GM19467 (cell line): Measurements from ENCODE around the gene RCAN1.
"Not testable (repeated sequence)": the region's sequence is repeated elsewhere in the genome, so short reads cannot be mapped to it uniquely, and the experiment has no call there.

Experiments
- ATAC-seq: cut with Tn5 transposase; IDR thresholded peaks from one replicate; pipeline ENCODE4 v1.9.1; 2021; ENCODE audit warnings: mild to moderate bottlenecking, moderate library complexity; ENCODE audit not compliant: unreplicated experiment

The RCAN1 gene

GRCh38 chr21:34519016-34519415, 95.9 kb downstream of the RCAN1 start:
- no peak for ATAC-seq

- no peak for ATAC-seq
Observed at GRCh38 chr21:34518301-34518700, 96.6 kb downstream of the RCAN1 start.

GRCh38 chr21:34517491-34518245, 97.2 kb downstream of the RCAN1 start:
- ATAC-seq: no peak

- ATAC-seq: no peak
Observed at GRCh38 chr21:34517039-34517438, 97.9 kb downstream of the RCAN1 start.

GRCh38 chr21:34514576-34515115, 100.3 kb downstream of the RCAN1 start:
- no peak for ATAC-seq

- no peak for ATAC-seq
Observed at GRCh38 chr21:34513129-34513675, 101.7 kb downstream of the RCAN1 start.

GRCh38 chr21:34511787-34512455, 103.0 kb downstream of the RCAN1 start, which contains the start of gene KCNE1:
Gene KCNE1, minus strand, starts transcription at chr21:34512210. Its CDS starts 62,576 bp downstream, at chr21:34449634.
- ATAC-seq: no peak

- no peak for ATAC-seq
Observed at GRCh38 chr21:34511181-34511580, 103.7 kb downstream of the RCAN1 start.

GRCh38 chr21:34510148-34511142, 104.5 kb downstream of the RCAN1 start:
- ATAC-seq: no peak

- ATAC-seq: no peak
Observed at GRCh38 chr21:34509151-34509550, 105.8 kb downstream of the RCAN1 start.

- no peak for ATAC-seq
Observed at GRCh38 chr21:34504595-34504994, 110.3 kb downstream of the RCAN1 start.

GRCh38 chr21:34502480-34503106, 112.3 kb downstream of the RCAN1 start:
- ATAC-seq: no peak

GRCh38 chr21:34501716-34502115, 113.2 kb downstream of the RCAN1 start:
- no peak for ATAC-seq

- ATAC-seq: no peak
Observed at GRCh38 chr21:34500191-34500590, 114.7 kb downstream of the RCAN1 start.

GRCh38 chr21:34499116-34499515, 115.8 kb downstream of the RCAN1 start:
- ATAC-seq: no peak

- no peak for ATAC-seq
Observed at GRCh38 chr21:34498623-34499022, 116.3 kb downstream of the RCAN1 start.

- ATAC-seq: not testable (repeated sequence)
Observed at GRCh38 chr21:34483854-34484253, 131.1 kb downstream of the RCAN1 start.

GRCh38 chr21:34483435-34483834, 131.5 kb downstream of the RCAN1 start:
- ATAC-seq: not testable (repeated sequence)

- not testable (repeated sequence) for ATAC-seq
Observed at GRCh38 chr21:34467333-34467732, 147.6 kb downstream of the RCAN1 start.
